ENCODE data around the gene HS3ST3A1. TPM values are rescaled to one million over a fixed set of nuclear protein-coding genes. Genes with fewer than 3 reads are reported as not detected.

HS3ST3A1 gene
- total RNA-seq, 1 experiment from 2014 or later: 3.4 TPM

- H3K4me1 ChIP-seq (ENCODE audit: insufficient read depth, low read length): peaks cover 2% of the 10 kb centered on the region; the same call in 1 of the 2 replicates
- H3T11ph ChIP-seq (ENCODE audit: low read length): no peak overlapping the region
- H3K9me3 Mint-ChIP-seq: peaks cover 17 to 18% of the 10 kb centered on the region in 2 experiments
- H2BK5ac ChIP-seq (ENCODE audit: insufficient read length, low read length): no peak overlapping the region
- DNase-seq: no peak
- H3K27ac ChIP-seq (ENCODE audit: insufficient read length, low read depth, low read length): no peak overlapping the region
- H3K56ac ChIP-seq (ENCODE audit: insufficient read length, low read depth, low read length): no peak overlapping the region
- H3K14ac ChIP-seq (ENCODE audit: insufficient read depth, low read length): no peak overlapping the region
- H3K27me3 Mint-ChIP-seq (ENCODE audit: low read depth): no peaks in the 10 kb centered on the region
- no peak overlapping the region for H2BK15ac ChIP-seq (ENCODE audit: low read depth, low read length)
- no peak overlapping the region for H3K18ac ChIP-seq (ENCODE audit: insufficient read length, low read depth, low read length)
- no peak overlapping the region for H3K9ac ChIP-seq (ENCODE audit: extremely low read depth, insufficient read length, low read length)
- H3K9me3 ChIP-seq (ENCODE audit: control insufficient read depth, low read depth, low read length): no peaks in the 10 kb centered on the region
- no CpG with 5 or more reads among the region's 8 CpGs for WGBS (ENCODE audit: extremely low coverage, insufficient read length, low lambda C conversion rate)
- H3K23ac ChIP-seq (ENCODE audit: insufficient read length, low read depth, low read length): no peak overlapping the region
- peaks cover 19 to 20% of the 10 kb centered on the region in 2 experiments for H3K4me1 Mint-ChIP-seq
- no peaks in the 10 kb centered on the region for H4K20me1 ChIP-seq (ENCODE audit: control insufficient read depth, insufficient read depth, insufficient read length)
- H3K4ac ChIP-seq (ENCODE audit: low read depth, low read length): no peak overlapping the region
- no peak overlapping the region for H2AK5ac ChIP-seq (ENCODE audit: insufficient read length, low read length)
- H2BK12ac ChIP-seq (ENCODE audit: insufficient read length, low read depth, low read length): no peak overlapping the region
- H3K27ac Mint-ChIP-seq: peak overlapping the region in 1 of 3 experiments; percentile 65; a peak in 1 of 7 replicates
- TF ChIP-seq CTCF (conservative IDR thresholded peaks at IDR 0.05): no peak
- H3K79me2 ChIP-seq (ENCODE audit: insufficient read depth, low read length): no peaks in the 10 kb centered on the region
- H2BK120ac ChIP-seq (ENCODE audit: low read depth, low read length, poor library complexity, severe bottlenecking): no peak overlapping the region
- H2BK20ac ChIP-seq (ENCODE audit: low read depth, low read length, poor library complexity, severe bottlenecking): no peak overlapping the region
- H4K91ac ChIP-seq (ENCODE audit: insufficient read length, low read depth, low read length): no peak overlapping the region
- H3K27me3 ChIP-seq (ENCODE audit: insufficient read depth, low read length): no peaks in the 10 kb centered on the region
- H2AFZ ChIP-seq (ENCODE audit: low read length): no peak overlapping the region
- peaks cover 9 to 18% (median 14%) of the 10 kb centered on the region in 3 experiments; a peak in 6 of 7 replicates for H3K36me3 Mint-ChIP-seq (ENCODE audit: insufficient read depth in 1 of 3, low read depth in 3 of 3)
- no peak overlapping the region for H3K4me2 ChIP-seq (ENCODE audit: insufficient read depth, insufficient read length, low read length)
- H3K79me1 ChIP-seq (ENCODE audit: insufficient read depth, low read depth, low read length, poor library complexity, severe bottlenecking): no peaks in the 10 kb centered on the region
- no peaks in the 10 kb centered on the region for H3K23me2 ChIP-seq (ENCODE audit: insufficient read length, low read depth, low read length, poor library complexity, severe bottlenecking)
- H3K4me3 Mint-ChIP-seq: no peak overlapping the region
- no peak overlapping the region for H4K5ac ChIP-seq (ENCODE audit: insufficient read length, low read depth, low read length)
- H4K8ac ChIP-seq (replicated peaks; ENCODE audit: insufficient read length, low read depth, low read length): no peak overlapping the region
These were observed 20.9 kb downstream of the HS3ST3A1 start for GRCh38 chr17:13580790-13581189.
